GM19467 (cell line): ENCODE data around the gene GTF2A1L.
"Not testable (repeated sequence)": the region's sequence is repeated elsewhere in the genome, so short reads cannot be mapped to it uniquely, and the experiment has no call there.

Source experiments
- ATAC-seq: cut with Tn5 transposase; IDR thresholded peaks from one replicate; pipeline ENCODE4 v1.9.1; 2021; ENCODE audit warnings: mild to moderate bottlenecking, moderate library complexity; ENCODE audit not compliant: unreplicated experiment

GTF2A1L gene

DNA sequence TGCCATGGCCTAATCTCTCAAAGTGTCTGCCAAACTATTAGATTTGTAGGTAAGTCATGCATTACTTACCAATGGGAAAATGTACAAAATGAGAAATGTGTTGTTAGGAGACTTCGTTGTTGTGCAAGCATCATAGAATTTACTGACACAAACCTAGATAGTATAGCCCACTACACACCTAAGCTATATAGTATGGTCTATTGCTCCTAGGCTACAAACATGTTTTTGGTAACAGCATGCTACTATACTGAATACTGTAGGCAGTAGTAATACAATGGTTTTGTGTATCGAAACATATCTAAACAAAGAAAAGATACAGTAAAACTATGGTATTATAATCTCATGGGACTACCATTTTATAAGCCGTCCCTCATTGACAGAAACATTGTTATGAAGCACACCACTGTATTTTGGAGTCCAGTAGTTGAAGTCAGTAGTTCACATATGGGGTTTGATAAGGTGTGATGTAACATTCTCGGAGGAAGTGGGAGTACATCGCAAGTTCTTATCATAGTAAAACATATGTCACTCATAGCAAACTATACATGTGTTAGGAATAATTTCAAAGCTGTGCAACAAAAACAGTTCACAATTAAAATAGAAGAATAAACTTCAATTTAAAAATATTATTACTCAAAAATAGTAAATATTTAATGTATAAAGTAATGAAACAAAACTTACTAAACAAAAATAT lies 12.0 kb upstream of the GTF2A1L start:
- no peak for ATAC-seq

DNA sequence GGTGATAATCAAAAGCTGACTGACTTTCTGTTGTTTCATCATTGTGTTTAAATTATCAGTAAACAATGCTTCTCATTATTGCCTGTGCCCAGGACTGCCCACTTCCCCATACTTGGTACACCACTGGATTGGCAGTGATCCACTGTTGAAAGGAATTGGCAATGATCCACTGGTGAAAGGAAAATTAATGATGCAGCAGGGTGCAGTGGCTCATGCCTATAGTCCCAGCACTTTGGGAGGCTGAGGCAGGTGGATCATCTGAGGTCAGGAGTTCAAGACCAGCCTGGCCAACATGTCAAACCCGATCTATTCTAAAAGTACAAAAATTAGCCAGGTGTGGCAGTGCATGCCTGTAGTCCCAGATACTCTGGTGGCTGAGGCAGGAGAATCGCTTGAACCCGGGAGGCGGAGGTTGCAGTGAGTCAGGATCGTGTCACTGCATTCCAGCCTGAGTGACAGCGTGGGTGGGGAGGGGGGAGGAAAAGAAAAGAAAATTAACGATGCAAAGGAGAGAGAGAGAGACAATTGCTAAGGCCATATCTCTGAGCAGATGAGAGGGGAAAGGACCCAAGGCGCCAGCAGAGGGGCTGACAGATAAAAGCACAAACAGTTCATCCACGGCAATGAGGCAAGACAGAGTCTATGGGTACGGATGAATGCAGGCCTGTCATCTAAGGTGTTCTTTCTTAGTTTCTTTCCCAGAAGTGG lies 10.2 kb upstream of the GTF2A1L start:
- ATAC-seq: no peak

GRCh38 chr2:48613211-48613610 lies 4.4 kb upstream of the GTF2A1L start:
- ATAC-seq: no peak

DNA sequence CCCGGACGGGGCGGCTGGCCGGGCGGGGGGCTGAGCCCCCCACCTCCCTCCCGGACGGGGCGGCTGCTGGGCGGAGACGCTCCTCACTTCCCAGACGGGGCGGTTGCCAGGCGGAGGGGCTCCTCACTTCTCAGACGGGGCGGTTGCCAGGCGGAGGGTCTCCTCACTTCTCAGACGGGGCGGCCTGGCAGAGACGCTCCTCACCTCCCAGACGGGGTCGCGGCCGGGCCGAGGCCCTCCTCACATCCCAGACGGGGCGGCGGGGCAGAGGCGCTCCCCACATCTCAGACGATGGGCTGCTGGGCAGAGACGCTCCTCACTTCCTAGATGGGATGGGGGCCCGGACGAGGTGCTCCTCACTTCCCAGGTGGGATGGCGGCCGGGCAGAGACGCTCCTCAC lies 3.1 kb upstream of the GTF2A1L start:
- not testable (repeated sequence) for ATAC-seq

GRCh38 chr2:48619526-48619925 lies 1.9 kb downstream of the GTF2A1L start:
- no peak for ATAC-seq

DNA sequence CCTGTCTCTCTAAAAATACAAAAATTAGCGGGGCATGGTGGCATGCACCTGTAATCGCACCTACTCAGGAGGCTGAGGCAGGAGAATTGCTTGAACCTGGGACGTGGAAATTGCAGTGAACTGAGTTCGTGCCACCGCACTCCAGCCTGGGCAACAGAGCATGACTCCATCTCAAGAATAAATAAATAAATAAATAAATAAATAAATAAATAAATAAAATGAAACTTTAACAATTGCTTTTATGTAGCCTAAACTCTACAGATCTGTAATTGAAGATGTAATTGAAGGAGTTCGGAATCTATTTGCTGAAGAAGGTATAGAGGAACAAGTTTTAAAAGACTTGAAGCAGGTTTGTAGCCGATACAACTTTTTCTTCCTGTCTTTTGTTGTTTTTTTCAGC lies 2.9 kb downstream of the GTF2A1L start:
- no peak for ATAC-seq

DNA sequence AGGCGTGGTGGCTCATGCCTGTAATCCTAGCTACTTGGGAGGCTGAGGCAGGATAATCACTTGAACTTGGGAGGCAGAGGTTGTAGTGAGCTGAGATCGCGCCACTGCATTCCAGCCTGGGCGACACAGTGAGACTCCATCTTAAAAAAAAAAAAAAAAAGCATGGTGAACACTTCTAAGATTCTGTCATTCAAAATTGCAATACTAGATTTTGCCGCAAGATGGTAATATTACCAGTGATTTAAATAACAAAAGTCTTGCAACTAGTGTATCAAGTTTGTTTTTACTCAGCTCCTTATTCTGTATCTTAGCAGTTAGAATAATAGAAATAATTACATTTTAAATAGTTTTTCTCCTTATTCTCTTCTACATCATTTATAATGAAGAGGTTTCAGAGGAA lies 5.0 kb downstream of the GTF2A1L start:
- not testable (repeated sequence) for ATAC-seq

GRCh38 chr2:48624696-48625095 lies 7.0 kb downstream of the GTF2A1L start:
- ATAC-seq: no peak

DNA sequence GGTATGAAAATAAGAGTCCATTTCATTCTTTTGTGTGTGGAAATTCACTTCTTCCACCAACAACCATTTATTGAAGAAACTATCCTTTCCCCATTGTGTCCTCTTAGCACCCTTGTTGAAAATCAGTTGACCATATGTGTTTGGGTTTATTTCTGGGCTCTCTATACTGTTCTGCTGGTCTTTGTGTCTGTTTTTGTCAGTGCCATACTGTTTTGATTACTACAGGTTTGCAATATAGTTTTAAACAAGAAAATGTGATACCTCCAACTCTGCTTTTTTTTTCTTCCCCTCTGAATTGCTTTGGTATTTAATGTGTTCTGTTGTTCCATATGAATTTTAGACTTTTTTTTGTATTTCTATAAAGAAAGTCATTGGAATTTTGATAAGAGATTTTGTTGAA lies 8.4 kb downstream of the GTF2A1L start:
- ATAC-seq: no peak

DNA sequence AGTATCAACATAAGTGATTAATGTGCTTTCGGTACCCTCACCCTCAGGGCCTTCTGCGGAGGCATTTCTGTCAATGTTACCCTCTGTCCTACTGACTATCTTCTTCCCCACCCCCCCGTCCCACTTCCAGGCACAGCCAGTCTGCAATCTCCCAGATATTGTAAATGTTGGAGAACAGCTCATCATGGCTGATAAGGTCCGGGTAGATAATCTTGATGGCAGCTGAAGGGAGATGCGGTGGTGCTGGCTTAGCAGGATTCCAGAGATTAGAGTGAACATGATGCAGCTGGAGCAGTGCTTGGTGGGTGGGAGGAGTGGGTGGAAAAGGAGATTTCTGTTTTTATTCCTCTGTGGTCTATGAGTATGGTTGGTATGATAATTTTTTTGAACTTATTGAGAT lies 15.5 kb downstream of the GTF2A1L start:
- ATAC-seq: no peak

DNA sequence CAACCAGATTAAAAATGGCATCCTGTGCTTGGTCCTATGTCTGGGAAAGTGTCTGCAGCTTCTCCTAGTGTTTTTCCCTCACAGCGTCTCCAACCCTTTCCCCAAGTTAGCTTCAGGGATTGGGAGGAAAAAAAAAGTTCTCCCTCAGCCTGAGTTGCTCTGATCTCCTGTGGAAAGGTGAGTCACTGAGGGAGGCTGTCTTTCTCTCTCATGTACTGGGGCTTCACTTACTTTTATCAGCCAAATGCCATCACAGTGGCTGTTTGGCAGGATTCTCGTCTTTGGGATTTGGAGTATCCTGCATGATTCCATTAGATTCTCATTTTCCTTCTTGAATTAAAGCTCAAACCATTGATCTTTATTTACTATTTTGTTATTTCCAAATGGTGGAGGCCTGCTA lies 18.1 kb downstream of the GTF2A1L start:
- no peak for ATAC-seq

DNA sequence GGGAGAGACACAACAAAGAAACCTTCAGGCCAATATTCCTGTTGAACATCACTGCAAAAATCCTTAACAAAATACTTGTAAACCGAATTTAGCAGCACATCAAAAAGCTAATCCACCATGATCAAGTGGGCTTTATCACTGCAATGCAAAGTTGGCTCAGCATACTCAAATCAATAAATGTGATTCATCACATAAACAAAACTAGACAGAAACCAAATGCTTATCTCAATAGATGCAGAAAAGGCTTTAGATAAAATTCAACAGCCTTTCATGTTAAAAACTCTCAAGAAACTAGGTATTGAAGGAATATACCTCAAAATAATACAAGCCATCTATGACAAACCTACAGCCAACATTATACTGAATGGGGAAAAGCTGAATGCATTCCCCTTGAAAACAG lies 20.6 kb downstream of the GTF2A1L start:
- no peak for ATAC-seq

GRCh38 chr2:48651158-48651790 lies 33.6 kb downstream of the GTF2A1L start:
- no peak for ATAC-seq

- peak; percentile 90 for ATAC-seq
Measured at GRCh38 chr2:48668992-48669391, 51.3 kb downstream of the GTF2A1L start.

DNA sequence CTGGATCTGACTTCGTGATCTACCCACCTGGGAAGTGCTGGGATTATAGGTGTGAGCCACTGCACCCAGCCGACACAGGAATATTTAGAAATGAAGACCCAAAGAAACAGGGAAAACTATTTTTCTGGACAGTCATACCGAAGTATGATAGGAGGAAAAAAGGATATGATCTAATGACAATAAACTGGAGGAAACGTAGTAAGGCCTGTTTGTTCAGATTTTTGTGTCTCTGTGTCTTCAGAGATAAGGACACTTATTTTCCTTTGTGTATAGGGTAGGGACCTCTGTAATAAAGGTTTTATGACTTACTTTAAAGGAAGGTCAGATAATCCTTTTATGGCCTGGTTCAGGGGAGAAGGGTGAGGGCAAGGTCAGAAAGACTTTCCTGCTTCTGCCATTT lies 55.9 kb downstream of the GTF2A1L start:
- no peak for ATAC-seq

DNA sequence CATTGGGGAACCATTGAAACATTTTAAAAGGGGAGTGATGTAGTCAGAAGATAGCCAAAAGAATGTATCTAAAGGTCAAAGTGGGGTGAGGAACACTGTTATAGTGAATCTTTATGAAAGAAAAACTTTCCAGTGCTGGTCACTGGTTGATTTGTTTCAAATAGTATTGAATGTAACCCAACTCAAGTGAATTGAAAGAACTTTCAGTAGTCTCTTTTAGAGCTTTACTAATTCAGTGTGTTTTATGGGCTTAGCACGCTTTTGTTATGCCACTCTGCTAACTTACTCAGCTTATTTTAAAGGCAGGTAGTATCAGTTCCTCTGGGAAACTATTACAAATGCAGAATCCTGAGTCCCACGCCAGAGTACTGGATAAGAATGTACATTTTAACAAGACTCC lies 57.3 kb downstream of the GTF2A1L start:
- no peak for ATAC-seq

- ATAC-seq: no peak
Measured at GRCh38 chr2:48677450-48677849, 59.8 kb downstream of the GTF2A1L start.

DNA sequence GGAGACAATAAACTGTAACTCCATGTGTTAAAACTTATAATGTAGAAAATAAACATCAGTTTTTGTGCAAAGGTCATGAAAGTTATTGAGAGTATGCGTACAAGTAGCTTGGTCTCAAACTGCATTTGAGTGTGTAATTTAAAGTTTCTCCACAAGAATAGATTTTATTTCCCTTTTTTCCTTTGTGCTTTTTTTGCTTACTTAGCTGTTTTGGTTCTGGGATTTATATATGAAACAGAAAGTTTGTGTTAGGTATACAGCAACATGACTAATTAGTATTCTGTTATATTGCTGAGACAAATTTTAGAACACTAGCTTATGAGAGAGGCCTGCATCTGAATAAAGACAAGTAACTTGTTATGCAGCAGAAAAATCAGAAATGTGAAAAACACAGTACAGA lies 67.5 kb downstream of the GTF2A1L start:
- ATAC-seq: no peak

- no peak for ATAC-seq
Measured at GRCh38 chr2:48691935-48692691, 74.5 kb downstream of the GTF2A1L start.

- no peak for ATAC-seq
Measured at GRCh38 chr2:48693066-48693465, 75.4 kb downstream of the GTF2A1L start.

- no peak for ATAC-seq
Measured at GRCh38 chr2:48693645-48694044, 76.0 kb downstream of the GTF2A1L start.
